GM18520 (cell line): ENCODE data around the gene GRIFIN.

Source experiments
- ATAC-seq: cut with Tn5 transposase; IDR thresholded peaks from one replicate; pipeline ENCODE4 v1.9.1; 2021; ENCODE audit not compliant: unreplicated experiment

The GRIFIN gene

DNA sequence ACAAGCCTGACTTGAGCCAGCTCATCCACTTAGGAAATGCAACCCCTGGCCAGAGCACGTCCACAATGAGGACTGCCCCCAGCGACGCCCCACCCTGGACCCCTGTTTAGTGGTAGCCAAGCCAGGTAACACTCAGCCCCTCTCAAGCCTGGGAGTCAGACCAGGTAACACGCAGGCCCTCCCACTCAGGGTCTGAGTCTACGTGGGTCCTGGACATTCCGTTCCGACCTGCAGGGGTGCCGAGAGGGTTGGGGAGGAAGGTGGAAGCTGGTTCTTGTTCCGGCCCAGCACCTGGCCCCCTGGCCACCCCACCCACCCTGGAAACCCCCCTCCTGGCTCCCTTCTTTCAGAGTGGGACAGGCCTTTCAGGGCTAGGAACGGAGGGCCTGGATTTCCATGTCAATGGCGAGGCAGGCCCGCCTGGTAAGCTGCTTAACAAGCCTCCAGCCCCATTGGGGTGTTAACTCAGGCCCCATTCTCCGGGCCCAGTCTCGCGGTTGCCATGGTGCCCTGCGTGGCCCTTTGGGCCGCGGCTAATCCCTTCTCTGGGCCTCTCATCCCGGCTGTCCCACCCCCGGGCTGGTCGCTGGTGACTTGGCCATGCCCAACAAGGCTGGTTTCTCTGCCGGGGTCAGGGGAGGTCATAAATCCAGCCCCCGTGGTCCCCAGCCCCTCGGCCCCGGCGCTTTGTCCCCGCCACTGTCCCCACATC is 23.7 kb upstream of the GRIFIN start:
- no peak for ATAC-seq

- ATAC-seq, result no peak
Measured at GRCh38 chr7:2499181-2499580, 23.0 kb upstream of the GRIFIN start.

DNA sequence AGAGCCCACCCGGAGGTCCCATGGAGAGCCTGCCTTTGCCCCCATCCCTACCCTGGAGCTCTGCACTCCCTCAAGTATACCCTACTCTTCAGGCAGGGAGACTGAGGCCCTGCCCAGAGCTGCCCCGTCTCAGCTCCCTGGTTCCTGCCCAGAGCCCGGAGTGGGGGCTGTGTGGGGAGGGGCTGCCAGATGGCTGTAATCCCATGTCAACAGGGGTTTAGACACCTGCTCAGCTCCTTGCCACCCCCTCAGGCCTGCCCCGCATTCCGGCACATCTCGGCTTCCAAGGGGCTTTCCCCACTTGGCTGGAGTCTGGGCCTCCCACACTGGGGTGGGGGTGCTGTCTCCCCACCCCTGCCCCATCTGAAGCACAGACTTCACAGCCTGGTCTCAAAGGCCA is 22.5 kb upstream of the GRIFIN start:
- no peak for ATAC-seq

DNA sequence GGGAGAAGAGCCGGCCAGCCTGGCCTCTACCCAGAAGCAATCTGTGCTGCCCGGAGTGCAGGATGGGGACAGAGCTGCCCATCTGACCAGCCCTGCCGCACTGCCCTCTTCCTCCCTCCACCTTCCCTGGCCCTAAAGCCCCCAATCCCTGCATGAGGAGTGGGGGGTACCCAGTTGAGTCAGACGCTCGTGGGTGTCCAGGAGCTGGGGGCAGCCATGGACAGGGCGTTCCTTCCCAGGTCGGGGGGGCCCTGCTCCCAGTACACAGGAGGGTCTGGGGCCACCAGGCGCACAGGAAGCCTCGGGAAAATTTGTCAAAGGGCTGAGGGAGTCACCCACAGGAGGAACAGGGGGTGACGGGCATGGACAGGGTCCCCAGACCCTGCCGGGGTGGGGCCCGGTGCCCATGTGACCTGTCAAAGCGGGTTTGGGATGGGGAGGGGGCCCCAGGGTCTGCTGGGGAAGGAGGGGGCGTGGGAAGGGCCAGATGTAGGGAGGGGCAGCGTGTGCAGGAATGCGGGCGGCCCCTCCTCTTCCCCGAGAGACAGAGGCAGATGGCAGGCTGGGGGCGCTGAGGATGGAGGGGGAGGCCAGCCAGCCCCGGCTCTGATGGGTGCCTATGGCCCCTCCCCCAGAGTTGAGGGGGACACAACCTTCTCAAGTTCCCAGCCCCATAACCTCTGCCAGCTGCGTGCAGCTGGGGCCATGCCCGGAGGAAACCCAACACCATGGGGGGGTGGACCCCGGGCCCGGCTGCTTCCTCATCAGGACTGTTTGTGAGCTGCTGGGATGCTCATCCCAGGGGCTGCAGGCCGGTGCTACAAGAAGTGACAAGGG is 21.5 kb upstream of the GRIFIN start:
- no peak for ATAC-seq

DNA sequence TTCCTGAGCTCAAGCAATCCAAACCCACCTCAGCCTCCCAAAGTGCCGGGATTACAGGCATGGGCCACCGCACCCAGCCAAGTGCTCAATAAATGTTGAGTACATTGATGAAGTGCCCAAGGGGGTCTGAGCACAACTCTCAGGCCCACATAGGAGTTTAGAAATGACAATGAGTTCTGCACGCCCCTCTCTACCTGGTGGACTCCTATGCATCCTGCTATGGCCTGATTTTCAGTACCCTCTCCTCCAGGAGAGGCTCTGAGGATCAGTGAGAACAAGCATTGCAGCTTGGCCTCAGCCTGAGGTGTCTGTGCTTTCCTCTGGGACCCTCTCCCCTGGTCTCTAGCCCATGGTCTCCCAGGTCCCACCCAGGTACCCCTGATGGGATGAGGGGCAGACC is 20.9 kb upstream of the GRIFIN start:
- no peak for ATAC-seq

- ATAC-seq, result no peak
Measured at GRCh38 chr7:2496375-2496774, 20.2 kb upstream of the GRIFIN start.

- ATAC-seq, result no peak
Measured at GRCh38 chr7:2495418-2496299, 19.5 kb upstream of the GRIFIN start.

- ATAC-seq, result no peak
Measured at GRCh38 chr7:2494191-2495130, 18.3 kb upstream of the GRIFIN start.

DNA sequence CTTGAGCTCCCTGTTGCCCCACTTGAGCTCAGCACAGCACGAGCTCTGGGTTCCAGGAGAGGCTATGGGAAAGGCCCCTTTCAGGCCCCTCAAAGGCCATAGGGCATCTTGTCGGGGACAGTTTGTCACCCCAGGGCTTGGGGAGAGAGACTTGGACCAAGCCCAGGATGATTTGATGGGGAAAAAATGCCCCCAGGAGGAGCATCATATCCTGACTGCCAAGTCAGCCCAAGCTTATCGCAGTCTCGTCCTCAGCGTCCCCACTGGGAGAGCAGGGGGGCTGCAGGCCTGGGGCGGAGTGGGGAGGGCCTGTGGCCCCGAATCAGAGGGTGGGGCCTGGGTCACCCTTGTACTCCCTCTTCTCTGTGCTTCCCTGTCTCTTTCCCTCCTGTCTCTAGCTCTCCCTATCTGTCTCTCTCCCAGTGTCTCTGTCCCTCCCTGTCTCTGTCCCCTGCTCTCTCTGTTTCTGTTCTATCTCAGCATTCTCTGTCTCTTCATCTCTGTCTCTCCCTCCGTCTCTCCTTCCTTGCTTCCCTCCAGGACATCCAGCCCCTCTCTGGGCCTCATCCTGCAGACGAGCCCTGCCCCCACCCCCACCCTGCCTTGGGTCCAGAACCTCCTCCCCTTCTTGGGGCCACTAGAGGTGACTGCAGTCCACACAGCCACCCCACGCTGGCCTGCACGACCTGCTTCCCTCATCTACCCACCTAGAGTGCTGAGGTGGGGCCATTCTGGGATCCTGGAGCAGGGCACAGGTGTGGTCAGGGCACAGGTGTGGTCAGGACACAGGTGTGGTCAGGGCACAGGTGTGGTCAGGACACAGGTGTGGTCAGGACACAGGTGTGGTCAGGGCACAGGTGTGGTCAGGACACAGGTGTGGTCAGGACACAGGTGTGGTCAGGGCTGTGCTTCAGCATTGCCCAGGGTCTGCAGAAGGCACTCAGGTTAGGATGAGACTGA is 17.3 kb upstream of the GRIFIN start:
- no peak for ATAC-seq

- no peak for ATAC-seq
Measured at GRCh38 chr7:2492038-2492437, 15.8 kb upstream of the GRIFIN start.

GRCh38 chr7:2490181-2490651 is 14.0 kb upstream of the GRIFIN start:
- no peak for ATAC-seq

DNA sequence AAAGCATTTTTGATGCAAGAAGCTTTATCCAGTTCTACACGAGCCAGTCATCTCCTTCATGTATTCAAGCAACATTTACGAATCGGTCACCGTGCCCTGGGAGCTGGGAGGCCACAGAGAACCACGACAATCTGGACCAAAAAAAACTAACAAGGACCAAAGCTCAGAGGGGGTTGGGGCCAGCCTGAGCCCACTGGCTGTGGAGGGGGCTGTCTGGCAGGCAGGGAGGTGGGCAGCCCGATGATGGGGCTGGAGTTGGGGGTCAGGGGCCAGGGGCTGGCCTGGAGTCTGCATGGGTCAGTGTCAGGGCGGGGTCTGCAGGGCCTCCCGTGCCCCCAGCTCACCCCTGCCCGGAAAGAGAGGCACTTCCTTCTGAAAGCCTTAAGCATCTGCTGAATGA is 12.5 kb upstream of the GRIFIN start:
- no peak for ATAC-seq

DNA sequence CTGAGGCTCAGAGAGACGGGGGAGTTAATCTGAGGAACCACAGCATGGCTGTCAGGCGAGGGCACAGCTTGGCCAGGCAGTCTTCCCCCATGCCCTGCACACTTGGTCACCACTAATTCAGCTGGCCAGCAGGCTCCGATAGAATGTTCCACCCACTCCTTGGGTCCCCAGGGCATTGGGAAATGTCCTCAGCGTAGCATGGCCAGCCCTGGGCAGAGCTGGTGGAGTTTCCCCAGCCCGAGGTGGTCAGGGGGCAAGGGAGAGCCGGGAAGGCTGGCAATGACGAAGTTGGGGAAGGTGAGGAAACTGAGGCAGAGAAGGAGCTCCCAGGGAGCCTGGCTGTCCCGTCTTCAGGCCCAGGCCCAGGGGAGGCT is 12.1 kb upstream of the GRIFIN start:
- ATAC-seq, result no peak

DNA sequence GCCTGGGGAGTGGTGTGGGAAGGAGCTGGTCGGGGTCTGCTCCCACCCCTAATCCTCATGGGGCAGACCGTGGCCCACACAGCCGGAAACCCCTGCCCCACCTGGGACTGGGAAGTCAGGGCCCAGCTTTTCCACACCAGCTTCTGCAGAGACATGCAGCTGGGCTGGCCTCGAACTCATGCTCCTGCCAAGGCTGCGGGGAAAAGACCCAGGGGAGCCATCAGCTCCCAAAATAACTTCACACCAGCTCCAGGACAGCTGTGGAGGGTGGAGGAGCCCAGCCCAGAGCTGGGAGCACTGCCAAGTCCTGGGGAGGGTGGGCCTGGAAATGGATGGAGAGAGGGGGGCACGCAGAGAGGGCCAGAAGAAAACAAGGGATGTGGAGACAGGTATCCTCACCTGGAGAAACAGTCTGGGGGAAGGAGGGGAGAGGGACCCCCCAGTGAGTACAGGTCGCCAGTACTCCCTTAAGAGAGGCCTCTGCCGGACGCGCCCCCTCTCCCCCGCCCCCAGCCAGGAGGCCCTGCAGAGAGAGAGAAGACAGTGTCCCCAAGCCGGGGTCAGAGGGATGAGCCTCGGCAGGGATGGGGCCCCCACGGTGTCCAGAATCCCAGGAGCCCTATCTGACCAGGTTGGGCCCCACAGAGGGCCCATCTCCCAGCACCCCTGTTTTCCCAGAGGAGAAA is 11.5 kb upstream of the GRIFIN start:
- ATAC-seq, result no peak

GRCh38 chr7:2484868-2485267 is 8.7 kb upstream of the GRIFIN start:
- ATAC-seq, result no peak

DNA sequence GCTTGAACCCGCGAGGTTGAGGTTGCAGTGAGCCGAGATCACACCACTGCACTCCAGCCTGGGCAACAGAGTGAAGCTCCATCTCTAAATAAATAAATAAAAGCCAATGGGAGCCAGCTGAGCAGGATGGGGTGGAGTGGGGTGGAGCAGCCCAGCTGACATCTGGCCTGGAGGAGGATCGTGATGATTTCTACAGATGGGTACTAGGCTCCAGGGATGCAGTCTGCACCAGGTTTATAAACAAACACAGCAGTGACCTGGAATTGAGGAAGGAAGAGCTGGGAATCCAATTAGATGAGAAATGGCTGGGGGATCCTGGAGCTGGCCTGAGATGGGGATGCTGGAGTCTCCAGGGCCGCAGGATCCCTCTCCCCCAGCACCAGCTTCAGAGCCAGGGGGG is 7.3 kb upstream of the GRIFIN start:
- ATAC-seq, result no peak

DNA sequence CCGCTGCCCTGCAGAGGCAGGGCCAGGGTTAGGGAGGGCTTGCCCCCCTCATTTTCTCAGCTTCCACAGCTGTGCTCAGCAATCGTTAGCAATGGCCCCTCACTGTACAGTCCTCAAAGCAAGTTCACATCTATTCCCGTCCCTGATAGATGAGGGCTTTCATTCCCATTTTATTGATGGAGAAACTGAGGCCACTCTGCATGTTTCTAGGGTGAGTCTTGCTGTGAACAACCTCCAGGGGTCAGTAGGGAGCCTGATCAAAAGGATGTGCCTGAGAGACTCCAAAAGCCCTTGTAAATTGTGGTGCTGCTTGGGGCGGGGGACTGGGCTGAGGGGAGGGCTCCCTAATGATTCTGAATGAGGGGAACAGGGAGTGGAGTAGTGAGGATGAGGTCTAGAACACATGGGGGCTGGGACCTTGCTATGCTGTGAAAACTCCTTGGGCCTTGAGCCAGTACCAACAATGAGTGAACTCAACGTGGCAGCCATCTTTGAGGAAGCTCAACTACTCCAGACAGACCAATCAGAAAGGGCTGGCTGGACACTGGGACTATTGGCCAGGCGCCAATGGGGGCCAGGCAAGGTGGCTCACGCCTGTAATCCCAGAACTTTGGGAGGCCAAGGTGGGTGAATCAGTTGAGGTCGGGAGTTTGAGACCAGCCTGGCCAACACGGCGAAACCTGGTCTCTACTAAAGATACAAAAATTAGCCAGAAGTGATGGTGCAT is 6.7 kb upstream of the GRIFIN start:
- no peak for ATAC-seq

GRCh38 chr7:2481195-2481594 is 5.0 kb upstream of the GRIFIN start:
- ATAC-seq, result no peak
